Keratinocyte (primary cell): ENCODE measurements around the gene B3GAT3.

ENCODE experiments used
- EZH2 ChIP-seq: IDR thresholded peaks from one replicate; pipeline ENCODE4 v1.6.1; 2012; ENCODE audit warnings: inconsistent platforms, mild to moderate bottlenecking, low read length, moderate library complexity
- TF ChIP-seq, protein P1 (sequence below), 3 experiments: IDR thresholded peaks in 1 of 3; conservative IDR thresholded peaks in 1 of 3; optimal IDR thresholded peaks in 1 of 3; 2 replicates in 2 of 3; 3 replicates in 1 of 3; pipeline versions ENCODE3 to v1.5.1; 2011; ENCODE audit warnings: low read length in 3 of 3, mild to moderate bottlenecking in 3 of 3, moderate library complexity in 2 of 3, control low read depth in 1 of 3, inconsistent platforms in 1 of 3; ENCODE audit not compliant: insufficient read depth in 2 of 3; ENCODE audit errors: extremely low read depth in 1 of 3

DNA sequence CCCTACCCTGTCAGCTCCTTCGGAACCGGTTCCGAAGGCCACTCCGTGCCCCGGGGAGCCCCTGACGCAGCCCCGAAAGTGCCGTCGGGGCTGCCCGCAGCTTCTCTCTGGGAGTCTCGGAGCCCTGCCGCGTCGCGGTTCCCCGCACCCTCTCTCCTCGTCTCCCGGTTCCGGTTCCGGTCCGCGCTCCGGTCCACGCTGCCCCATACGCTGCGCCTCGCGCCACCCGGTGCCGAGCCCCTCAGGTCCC is 20.7 kb downstream of the B3GAT3 start:
- no peak for TF ChIP-seq EZH2
- TF ChIP-seq, protein P1, sequence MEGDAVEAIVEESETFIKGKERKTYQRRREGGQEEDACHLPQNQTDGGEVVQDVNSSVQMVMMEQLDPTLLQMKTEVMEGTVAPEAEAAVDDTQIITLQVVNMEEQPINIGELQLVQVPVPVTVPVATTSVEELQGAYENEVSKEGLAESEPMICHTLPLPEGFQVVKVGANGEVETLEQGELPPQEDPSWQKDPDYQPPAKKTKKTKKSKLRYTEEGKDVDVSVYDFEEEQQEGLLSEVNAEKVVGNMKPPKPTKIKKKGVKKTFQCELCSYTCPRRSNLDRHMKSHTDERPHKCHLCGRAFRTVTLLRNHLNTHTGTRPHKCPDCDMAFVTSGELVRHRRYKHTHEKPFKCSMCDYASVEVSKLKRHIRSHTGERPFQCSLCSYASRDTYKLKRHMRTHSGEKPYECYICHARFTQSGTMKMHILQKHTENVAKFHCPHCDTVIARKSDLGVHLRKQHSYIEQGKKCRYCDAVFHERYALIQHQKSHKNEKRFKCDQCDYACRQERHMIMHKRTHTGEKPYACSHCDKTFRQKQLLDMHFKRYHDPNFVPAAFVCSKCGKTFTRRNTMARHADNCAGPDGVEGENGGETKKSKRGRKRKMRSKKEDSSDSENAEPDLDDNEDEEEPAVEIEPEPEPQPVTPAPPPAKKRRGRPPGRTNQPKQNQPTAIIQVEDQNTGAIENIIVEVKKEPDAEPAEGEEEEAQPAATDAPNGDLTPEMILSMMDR (optimal IDR thresholded peaks at IDR 0.05 in 1 of 3, IDR thresholded peaks at IDR 0.05 in 1 of 3, conservative IDR thresholded peaks at IDR 0.05 in 1 of 3; ENCODE audit: extremely low read depth in 1 of 3, insufficient read depth in 2 of 3, low read length in 3 of 3) = no peak
